GM19395 (cell line): ENCODE measurements around the gene ADK.
"Not testable (repeated sequence)": the region's sequence is repeated elsewhere in the genome, so short reads cannot be mapped to it uniquely, and the experiment has no call there.

Experiments used
- ATAC-seq: cut with Tn5 transposase; IDR thresholded peaks from one replicate; pipeline ENCODE4 v1.9.1; 2021; ENCODE audit warnings: mild to moderate bottlenecking, moderate library complexity; ENCODE audit not compliant: unreplicated experiment

ADK gene

GRCh38 chr10:74292871-74293427, 141.9 kb downstream of the ADK start:
- ATAC-seq = no peak

- no peak for ATAC-seq
Measured at GRCh38 chr10:74293686-74294371, 142.8 kb downstream of the ADK start.

- no peak for ATAC-seq
Measured at GRCh38 chr10:74297389-74298080, 146.5 kb downstream of the ADK start.

GRCh38 chr10:74300074-74300621, 149.1 kb downstream of the ADK start:
- not testable (repeated sequence) for ATAC-seq

GRCh38 chr10:74300666-74301065, 149.6 kb downstream of the ADK start:
- ATAC-seq = no peak

- no peak for ATAC-seq
Measured at GRCh38 chr10:74305730-74306129, 154.7 kb downstream of the ADK start.

GRCh38 chr10:74306227-74306982, 155.4 kb downstream of the ADK start:
- no peak for ATAC-seq

- no peak for ATAC-seq
Measured at GRCh38 chr10:74307061-74307651, 156.1 kb downstream of the ADK start.

- ATAC-seq = no peak
Measured at GRCh38 chr10:74310652-74311257, 159.7 kb downstream of the ADK start.

- no peak for ATAC-seq
Measured at GRCh38 chr10:74314166-74314565, 163.1 kb downstream of the ADK start.

- no peak for ATAC-seq
Measured at GRCh38 chr10:74320026-74320425, 169.0 kb downstream of the ADK start.

GRCh38 chr10:74320717-74321116, 169.7 kb downstream of the ADK start:
- ATAC-seq = no peak

GRCh38 chr10:74322141-74322540, 171.1 kb downstream of the ADK start:
- no peak for ATAC-seq

- ATAC-seq = no peak
Measured at GRCh38 chr10:74322565-74322964, 171.5 kb downstream of the ADK start.

GRCh38 chr10:74328388-74328787, 177.4 kb downstream of the ADK start:
- ATAC-seq = no peak

- ATAC-seq = no peak
Measured at GRCh38 chr10:74329873-74330272, 178.9 kb downstream of the ADK start.

- no peak for ATAC-seq
Measured at GRCh38 chr10:74330646-74331045, 179.6 kb downstream of the ADK start.

GRCh38 chr10:74332398-74332797, 181.4 kb downstream of the ADK start:
- no peak for ATAC-seq

- no peak for ATAC-seq
Measured at GRCh38 chr10:74333174-74333573, 182.2 kb downstream of the ADK start.

GRCh38 chr10:74334221-74334620, 183.2 kb downstream of the ADK start:
- ATAC-seq = no peak
